Lower leg skin (tissue), 4 donors: Measurements from ENCODE around the gene GRAMD2A. TPM values are rescaled to one million over a fixed set of nuclear protein-coding genes. Genes with fewer than 3 reads are reported as not detected.
A peak's percentile ranks its signal among the peaks of the same experiment; 100 is the strongest.

Experiments used
- DNase-seq, 2 donors: peaks; one replicate each; pipeline ENCODE4 v3.0.0-alpha.2; 2019; ENCODE audit warnings: low spot score in 2 of 2
- H3K4me3 ChIP-seq: fragments of 200-600 bp; sonication (generic); 2 replicates; pipeline ENCODE4 v1.5.1; 2017; ENCODE audit warnings: mild to moderate bottlenecking, low read depth; ENCODE audit not compliant: poor library complexity, severe bottlenecking
- POLR2A ChIP-seq, 2 donors: fragments of 450-650 bp; IDR thresholded peaks; one replicate each; pipeline ENCODE4 v1.6.1; 2016 to 2017; ENCODE audit warnings: antibody characterized with exemption in 2 of 2, mild to moderate bottlenecking in 1 of 2, moderate library complexity in 1 of 2
- WGBS, 2 donors: methylation state at CpG; one replicate each; pipeline ENCODE4 v1.1.5; 2018; 5-methylcytosine and 5-hydroxymethylcytosine counted together
- intact Hi-C: fragments of 100-400 bp; cut with DNase I; formaldehyde crosslinking; loops from one replicate; pipeline ENCODE4 v1.15.0; 2023; ENCODE audit warnings: low total_unique reads
- total RNA-seq, 4 donors: library from RNA; depleted of rRNA; stranded (reverse); fragments of >200 nt; gene quantifications; one replicate each; pipeline ENCODE4 v1.1.0, GENCODE V29; 2016
- TF ChIP-seq, protein P1 (sequence below), 3 donors: fragments of 450-650 bp; IDR thresholded peaks; one replicate each; pipeline ENCODE4 v1.5.1; 2016; ENCODE audit warnings: antibody characterized with exemption in 3 of 3, mild to moderate bottlenecking in 3 of 3, moderate library complexity in 2 of 3

Gene GRAMD2A
- total RNA-seq, 4 donors from 2014 or later, result 4.6 to 5.9 (median 5.1) TPM

DNA sequence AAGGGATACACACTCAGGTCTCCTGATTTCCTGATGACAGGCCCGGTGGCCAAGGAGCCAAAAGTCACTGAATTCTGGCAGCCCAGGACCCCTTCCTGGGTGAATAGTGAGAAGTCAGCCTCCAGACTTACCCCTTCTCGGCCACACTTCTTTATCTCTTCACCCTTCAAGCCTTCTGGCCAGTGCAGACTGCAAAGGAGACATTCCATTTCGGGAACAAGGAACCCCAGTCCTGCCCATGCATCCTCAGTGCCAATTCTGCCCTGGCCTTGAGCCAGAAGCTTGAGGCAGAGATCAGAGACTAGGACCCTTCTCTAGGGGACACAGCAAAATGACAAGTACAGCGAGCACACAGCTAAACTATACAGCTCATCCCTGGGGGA lies 28.8 kb downstream of the GRAMD2A start:
- intact Hi-C loops, result no loop called here
- 60 to 77% methylated on average over 4 of the region's 4 CpGs for WGBS, 2 donors
- no peak for DNase-seq
- TF ChIP-seq, protein P1, sequence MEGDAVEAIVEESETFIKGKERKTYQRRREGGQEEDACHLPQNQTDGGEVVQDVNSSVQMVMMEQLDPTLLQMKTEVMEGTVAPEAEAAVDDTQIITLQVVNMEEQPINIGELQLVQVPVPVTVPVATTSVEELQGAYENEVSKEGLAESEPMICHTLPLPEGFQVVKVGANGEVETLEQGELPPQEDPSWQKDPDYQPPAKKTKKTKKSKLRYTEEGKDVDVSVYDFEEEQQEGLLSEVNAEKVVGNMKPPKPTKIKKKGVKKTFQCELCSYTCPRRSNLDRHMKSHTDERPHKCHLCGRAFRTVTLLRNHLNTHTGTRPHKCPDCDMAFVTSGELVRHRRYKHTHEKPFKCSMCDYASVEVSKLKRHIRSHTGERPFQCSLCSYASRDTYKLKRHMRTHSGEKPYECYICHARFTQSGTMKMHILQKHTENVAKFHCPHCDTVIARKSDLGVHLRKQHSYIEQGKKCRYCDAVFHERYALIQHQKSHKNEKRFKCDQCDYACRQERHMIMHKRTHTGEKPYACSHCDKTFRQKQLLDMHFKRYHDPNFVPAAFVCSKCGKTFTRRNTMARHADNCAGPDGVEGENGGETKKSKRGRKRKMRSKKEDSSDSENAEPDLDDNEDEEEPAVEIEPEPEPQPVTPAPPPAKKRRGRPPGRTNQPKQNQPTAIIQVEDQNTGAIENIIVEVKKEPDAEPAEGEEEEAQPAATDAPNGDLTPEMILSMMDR (IDR thresholded peaks at IDR 0.05), result no peak
- no peak for TF ChIP-seq POLR2A (IDR thresholded peaks at IDR 0.05)
- H3K4me3 ChIP-seq, result no peak overlapping the region

DNA sequence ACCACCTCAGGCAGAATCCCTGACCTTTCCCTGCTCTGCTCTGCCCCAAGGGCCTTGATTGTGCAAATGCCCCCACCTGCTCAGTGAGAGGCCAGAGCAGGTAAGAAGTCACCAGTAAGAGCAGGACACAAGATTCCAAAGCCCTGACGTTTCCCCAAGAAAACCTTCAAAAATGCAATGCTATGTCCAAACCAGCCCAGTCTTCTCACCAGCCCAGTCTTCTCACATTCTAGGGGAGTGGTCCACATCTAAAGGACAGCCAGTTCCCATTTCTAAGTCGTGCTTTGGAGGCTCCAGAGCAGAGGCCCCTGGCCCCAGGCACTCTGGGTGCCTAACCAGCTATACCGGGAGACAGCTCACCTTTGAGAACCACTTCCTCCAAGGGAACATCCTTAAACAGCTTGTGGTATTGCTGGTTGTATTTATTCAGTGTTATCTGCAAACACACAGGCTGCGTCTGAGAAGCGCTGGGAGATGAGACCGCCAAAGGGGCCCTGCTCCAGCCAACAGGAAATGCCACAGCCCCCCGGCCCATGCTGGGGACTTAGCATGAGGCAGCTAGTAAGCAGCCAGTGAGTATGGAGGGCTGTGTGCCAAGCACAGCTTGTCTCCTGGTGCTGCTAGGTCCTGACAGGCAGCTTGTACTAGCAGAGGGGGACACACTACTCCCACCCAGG lies 29.3 kb downstream of the GRAMD2A start:
- TF ChIP-seq POLR2A (IDR thresholded peaks at IDR 0.05), result no peak
- TF ChIP-seq, protein P1 (IDR thresholded peaks at IDR 0.05), result no peak
- 53 to 63% methylated on average over 7 of the region's 7 CpGs for whole genome bisulfite sequencing, 2 donors
- intact Hi-C loops, result no loop called here

DNA sequence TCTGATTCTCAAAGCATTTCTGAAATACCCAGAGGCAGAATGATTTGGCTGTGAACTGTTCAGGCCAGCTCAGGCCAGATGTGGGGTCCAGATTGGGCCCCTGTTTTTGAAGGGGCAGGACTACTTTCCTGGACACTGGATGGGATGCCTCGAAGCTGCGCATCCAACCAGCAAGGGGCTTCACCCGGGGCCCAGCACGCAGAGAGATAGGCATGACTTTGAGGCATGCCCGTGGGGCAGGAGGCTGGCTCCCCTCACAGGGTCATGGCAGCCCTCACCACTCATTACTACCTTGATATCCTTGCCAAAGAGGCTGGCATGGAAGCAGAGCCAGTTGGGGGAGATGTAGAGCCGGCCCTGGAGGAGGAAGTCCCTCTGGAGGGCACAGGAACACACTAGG lies 30.1 kb downstream of the GRAMD2A start:
- 84 to 88% methylated on average over 6 of the region's 6 CpGs for WGBS, 2 donors
- peak in 1 of 2 donors; percentile 68 for DNase-seq
- no peak overlapping the region for H3K4me3 ChIP-seq
- TF ChIP-seq, protein P1 (IDR thresholded peaks at IDR 0.05), result no peak
- TF ChIP-seq POLR2A (IDR thresholded peaks at IDR 0.05), result no peak
- intact Hi-C loops, result no loop called here

More for the DNA sequence above, 29.3 kb downstream of the GRAMD2A start:
- no peak overlapping the region for H3K4me3 ChIP-seq
- peak in 1 of 2 donors; percentile 82 for DNase-seq

DNA sequence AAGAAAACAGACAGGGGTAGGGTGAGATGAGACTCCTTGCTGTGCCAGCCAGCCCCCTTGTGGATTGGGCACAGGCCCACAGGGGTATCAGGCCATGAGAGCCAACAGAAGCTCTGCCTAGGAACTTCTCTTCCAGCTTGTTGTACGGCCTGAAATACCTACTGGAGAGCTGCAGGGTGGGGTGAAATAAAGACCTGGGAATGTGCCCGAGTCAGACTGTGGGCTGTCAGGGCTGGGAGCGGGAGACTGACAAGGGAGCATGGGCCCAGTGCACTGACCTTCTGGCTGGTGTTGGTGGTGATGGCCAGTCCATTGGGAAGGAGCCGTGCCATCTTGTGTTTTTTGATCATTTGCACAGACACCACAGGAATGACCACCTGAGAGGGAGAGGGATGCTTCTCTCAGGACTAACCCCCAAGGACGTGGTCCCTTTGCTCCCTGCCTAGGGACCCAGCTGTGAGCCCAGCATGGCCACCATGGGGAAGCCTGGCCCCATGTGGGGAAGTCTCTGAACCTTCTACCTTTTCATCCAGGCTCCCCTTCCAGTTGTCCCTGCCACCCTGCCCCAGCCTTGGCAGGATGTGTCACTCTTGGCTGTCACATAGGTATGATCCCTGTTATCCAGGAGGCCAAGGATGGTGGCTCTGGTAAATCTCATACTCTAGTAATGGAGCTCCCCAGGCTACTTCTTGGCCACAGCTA lies 30.7 kb downstream of the GRAMD2A start:
- WGBS, 2 donors, result 90 to 94% methylated on average over 5 of the region's 5 CpGs
- TF ChIP-seq, protein P1 (IDR thresholded peaks at IDR 0.05), result no peak
- TF ChIP-seq POLR2A (IDR thresholded peaks at IDR 0.05), result no peak
- intact Hi-C loops, result no loop called here
- DNase-seq, result peak in 1 of 2 donors; percentile 62
- no peak overlapping the region for H3K4me3 ChIP-seq

DNA sequence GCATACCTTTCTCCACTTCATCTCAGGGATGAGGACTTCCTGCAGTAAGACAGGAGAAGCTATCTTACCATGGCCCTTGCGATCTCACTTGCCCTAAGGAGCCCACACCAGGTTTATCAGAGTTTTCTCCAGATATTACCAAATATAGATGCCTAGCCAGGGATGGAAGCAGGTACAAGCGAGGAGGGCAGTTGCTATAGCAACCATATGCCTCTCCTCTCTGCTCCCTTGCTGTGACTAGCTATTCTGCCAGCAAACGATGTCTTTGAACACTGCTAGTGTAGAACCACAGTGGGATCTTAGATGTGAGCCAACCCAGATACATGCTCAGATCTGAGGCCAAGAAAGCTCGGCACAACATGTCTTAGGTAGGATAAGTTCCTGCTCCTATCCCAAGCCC lies 33.9 kb downstream of the GRAMD2A start:
- TF ChIP-seq POLR2A (IDR thresholded peaks at IDR 0.05), result no peak
- TF ChIP-seq, protein P1 (IDR thresholded peaks at IDR 0.05), result no peak
- peak in 1 of 2 donors; percentile 18 for DNase-seq
- H3K4me3 ChIP-seq, result no peak overlapping the region
- intact Hi-C loops, result no loop called here
- WGBS, 2 donors, result 73 to 74% methylated on average over 4 of the region's 4 CpGs
